GM21515 (cell line): Measurements from ENCODE around the gene LFNG.
"Not testable (repeated sequence)": the region's sequence is repeated elsewhere in the genome, so short reads cannot be mapped to it uniquely, and the experiment has no call there.

ENCODE experiments used
- ATAC-seq: cut with Tn5 transposase; IDR thresholded peaks from one replicate; pipeline ENCODE4 v1.9.1; 2021; ENCODE audit not compliant: unreplicated experiment

Gene LFNG

GRCh38 chr7:2529161-2530070 lies 9.8 kb downstream of the LFNG start:
- no peak for ATAC-seq

DNA sequence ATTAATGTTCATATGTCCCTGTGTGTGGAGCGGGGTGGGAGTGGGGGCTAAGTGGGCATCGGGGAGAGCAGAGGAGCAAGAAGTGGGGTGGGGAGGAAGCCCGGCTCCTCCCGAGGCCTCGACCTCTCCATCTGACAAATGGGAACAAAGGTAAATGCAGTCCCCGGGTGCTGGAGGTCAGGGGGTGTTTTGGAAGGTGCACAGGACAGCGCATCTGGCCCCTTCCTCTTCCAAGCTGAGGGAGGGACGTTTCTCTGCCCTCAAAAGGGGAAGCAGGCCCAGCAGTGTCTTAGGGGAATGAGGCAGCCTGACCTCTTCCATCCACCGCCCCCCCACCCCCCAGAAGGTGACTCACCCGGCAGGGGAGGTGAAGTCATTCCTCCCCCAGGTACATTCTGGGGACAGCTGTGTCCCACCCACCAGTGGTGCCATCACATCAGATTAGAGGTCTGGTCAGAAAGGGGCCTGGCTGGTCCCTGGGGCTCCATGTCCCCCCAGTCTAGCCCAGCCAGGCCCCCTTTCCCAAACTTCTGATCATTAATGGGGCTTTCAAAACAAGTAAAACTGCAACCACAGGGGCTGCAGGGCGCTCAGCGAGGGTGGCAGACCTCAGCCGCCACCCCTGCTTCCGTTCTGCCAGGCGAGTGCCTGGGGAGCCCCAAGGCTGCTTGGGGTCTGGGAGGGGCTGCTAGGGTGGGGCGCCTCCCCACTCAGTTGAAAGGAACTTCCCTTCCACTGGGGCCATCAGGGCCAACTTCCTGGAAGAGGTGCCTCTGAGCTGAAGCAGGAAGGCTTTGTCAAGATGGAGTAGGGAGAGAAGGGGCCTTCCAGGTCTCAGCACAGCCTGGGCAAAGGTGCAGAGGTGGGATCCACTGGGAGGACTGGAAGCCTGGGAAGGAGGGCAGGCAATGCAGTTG lies 10.8 kb downstream of the LFNG start:
- no peak for ATAC-seq

GRCh38 chr7:2530994-2531795 lies 11.6 kb downstream of the LFNG start:
- not testable (repeated sequence) for ATAC-seq

DNA sequence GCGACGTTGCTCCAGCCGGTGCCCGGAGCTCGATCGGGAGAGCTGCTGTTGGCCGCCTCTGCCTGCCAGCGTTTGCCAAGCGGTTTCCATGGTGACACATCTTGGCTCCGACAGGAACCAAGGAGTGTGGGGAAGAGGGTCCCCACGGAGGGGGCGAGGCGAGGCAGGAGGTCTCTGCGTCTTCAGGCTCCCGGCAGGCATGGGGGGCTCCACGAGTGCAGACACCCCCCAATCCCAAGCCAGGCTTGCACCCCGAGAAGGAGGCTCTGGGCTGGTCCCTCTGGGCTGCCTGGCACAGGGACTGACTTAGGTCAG lies 12.2 kb downstream of the LFNG start:
- not testable (repeated sequence) for ATAC-seq

- not testable (repeated sequence) for ATAC-seq
These were observed 12.7 kb downstream of the LFNG start for GRCh38 chr7:2532199-2532772.

GRCh38 chr7:2532816-2533215 lies 13.2 kb downstream of the LFNG start:
- not testable (repeated sequence) for ATAC-seq

- ATAC-seq, result not testable (repeated sequence)
These were observed 14.0 kb downstream of the LFNG start for GRCh38 chr7:2533566-2533965.

DNA sequence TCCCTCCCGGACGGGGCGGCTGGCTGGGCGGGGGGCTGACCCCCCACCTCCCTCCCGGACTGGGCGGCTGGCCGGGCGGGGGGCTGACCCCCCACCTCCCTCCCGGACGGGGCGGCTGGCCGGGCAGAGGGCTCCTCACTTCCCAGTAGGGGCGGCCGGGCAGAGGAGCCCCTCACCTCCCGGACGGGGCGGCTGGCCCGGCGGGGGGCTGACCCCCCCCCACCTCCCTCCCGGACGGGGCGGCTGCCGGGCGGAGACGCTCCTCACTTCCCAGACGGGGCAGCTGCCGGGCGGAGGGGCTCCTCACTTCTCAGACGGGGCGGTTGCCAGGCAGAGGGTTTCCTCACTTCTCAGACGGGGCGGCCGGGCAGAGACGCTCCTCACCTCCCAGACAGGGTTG lies 14.6 kb downstream of the LFNG start:
- ATAC-seq, result not testable (repeated sequence)

- ATAC-seq, result not testable (repeated sequence)
These were observed 16.5 kb downstream of the LFNG start for GRCh38 chr7:2535872-2536627.

DNA sequence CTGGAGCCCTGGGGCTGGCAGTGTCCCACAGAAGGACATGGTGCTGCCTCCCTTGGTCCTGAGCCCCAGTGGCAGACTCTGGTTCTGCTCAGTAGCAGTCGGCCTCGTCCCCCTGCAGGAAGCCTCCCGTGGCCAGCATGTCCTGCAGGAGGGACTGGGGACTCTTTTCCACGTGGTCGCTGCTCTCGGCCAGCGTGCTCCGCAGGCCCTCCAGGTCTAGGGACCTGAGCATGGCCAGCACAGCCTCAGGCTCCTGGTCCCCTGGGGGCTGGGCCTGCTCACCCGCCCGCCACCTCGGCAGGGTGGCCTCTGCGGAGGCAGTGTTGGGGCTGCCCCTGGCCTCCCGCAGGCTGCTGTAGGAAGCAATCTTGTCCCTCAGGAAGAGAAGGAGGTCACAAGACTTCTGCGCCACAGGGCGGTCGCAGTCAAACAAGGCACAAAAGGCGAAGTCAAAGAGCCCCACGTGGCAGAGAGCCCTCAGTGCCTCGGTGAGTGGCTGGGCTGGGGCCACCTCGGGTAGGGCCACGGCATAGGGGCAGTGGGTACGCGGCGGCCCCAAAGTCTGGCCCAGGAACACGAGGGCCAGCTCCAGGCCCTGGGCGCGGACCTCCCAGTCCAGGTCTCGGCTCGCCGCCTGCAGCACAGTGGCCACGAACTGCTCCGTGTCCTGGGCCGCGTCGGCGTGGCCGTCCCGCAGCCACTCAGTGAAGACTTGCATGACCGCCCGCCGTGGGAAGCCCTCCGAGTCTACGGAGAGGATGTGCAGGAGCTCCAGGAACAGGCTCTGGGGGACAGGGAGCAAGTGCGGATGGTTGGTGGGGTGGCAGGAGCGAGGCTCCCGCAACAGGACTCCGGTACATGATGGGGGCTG lies 18.6 kb downstream of the LFNG start:
- ATAC-seq, result no peak

- no peak for ATAC-seq
These were observed 19.7 kb downstream of the LFNG start for GRCh38 chr7:2539031-2539911.

DNA sequence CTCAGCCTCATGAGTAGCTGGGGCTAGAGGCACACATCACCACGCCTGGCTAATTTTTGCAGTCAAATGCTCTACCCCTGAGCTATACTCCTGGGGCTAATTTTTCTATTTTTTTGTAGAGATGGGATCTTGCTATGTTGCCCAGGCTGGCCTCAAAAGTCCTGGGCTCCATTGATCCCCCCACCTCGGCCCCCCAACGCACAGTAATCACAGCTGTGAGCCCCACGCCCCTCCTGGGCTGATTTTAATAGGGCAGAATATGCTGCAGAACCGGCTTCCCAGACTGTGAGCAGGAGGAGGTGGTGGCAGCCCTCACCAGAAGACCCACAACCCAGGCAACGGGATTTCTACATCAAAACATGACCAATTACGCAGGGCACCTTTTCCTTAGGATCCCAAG lies 20.6 kb downstream of the LFNG start:
- ATAC-seq, result no peak

- no peak for ATAC-seq
These were observed 21.1 kb downstream of the LFNG start for GRCh38 chr7:2540641-2541051.

DNA sequence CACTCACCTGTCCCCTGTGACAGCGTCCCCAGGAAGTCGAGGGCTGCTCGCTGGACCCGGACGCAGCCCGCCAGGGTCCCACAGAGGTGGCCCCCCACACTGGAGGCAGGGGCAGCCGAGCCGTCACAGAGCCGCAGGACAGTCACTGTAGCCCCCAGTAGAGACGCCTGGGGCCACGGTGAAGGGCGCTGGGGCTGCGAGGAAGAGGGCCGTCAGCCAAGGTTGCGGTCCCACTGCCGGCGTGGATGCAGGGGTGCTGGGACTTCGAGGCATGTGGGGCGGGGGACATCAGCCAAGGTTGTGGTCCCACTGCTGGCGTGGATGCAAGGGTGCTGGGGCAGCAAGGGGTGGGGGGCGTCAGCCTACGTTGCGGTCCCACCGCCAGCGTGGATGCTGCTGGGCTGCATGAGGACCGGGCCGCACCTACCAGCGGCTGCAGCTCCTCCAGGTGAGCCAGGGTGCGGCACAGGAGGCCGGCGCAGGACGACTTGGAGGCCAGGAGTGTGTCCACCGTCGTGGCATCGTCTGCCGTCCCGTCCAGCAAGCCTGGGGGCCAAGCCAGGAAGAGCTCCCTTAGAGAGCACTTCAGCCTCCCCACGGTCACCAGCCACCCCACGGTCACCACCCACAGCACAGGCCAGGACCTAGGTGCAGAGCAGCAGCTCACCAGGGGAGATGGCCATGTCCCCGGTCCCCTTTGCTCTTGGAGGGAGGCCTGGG lies 21.9 kb downstream of the LFNG start:
- no peak for ATAC-seq

- no peak for ATAC-seq
These were observed 22.7 kb downstream of the LFNG start for GRCh38 chr7:2542011-2542915.
